ENCODE measurements around the gene PKM. TPM values are rescaled to one million over a fixed set of nuclear protein-coding genes. Genes with fewer than 3 reads are reported as not detected.

Gene PKM
- total RNA-seq, 1 experiment from 2014 or later: 1,026 TPM

- Histone ChIP-seq H4K5ac (ENCODE audit: insufficient read length, low read depth, low read length) (no peak overlapping the region), H3K4me2 (ENCODE audit: insufficient read depth, insufficient read length, low read length) (no peak overlapping the region), H2AFZ (ENCODE audit: low read length) (no peak overlapping the region), H2BK12ac (ENCODE audit: insufficient read length, low read depth, low read length) (no peak overlapping the region), H2BK20ac (ENCODE audit: low read depth, low read length, poor library complexity, severe bottlenecking) (no peak overlapping the region), H4K8ac (replicated peaks; ENCODE audit: insufficient read length, low read depth, low read length) (no peak overlapping the region), H3K9ac (ENCODE audit: extremely low read depth, insufficient read length, low read length) (no peak overlapping the region), H2BK15ac (ENCODE audit: low read depth, low read length) (no peak overlapping the region), H3K4me1 (ENCODE audit: insufficient read depth, low read length) (no peaks in the 10 kb centered on the region), H3K18ac (ENCODE audit: insufficient read length, low read depth, low read length) (no peak overlapping the region), H2BK5ac (ENCODE audit: insufficient read length, low read length) (no peak overlapping the region), H3K56ac (ENCODE audit: insufficient read length, low read depth, low read length) (no peak overlapping the region), H4K91ac (ENCODE audit: insufficient read length, low read depth, low read length) (no peak overlapping the region), H4K20me1 (ENCODE audit: control insufficient read depth, insufficient read depth, insufficient read length) (no peaks in the 10 kb centered on the region), H3T11ph (ENCODE audit: low read length) (no peak overlapping the region), H2AK5ac (ENCODE audit: insufficient read length, low read length) (no peak overlapping the region), H3K14ac (ENCODE audit: insufficient read depth, low read length) (no peak overlapping the region), H3K4ac (ENCODE audit: low read depth, low read length) (no peak overlapping the region), H3K23me2 (ENCODE audit: insufficient read length, low read depth, low read length, poor library complexity, severe bottlenecking) (no peaks in the 10 kb centered on the region), H3K9me3 (ENCODE audit: control insufficient read depth, low read depth, low read length) (no peaks in the 10 kb centered on the region), H3K79me2 (ENCODE audit: insufficient read depth, low read length) (peaks cover 6% of the 10 kb centered on the region), H3K23ac (ENCODE audit: insufficient read length, low read depth, low read length) (no peak overlapping the region), H3K27me3 (ENCODE audit: insufficient read depth, low read length) (no peaks in the 10 kb centered on the region), H3K79me1 (ENCODE audit: insufficient read depth, low read depth, low read length, poor library complexity, severe bottlenecking) (peaks cover 12% of the 10 kb centered on the region), H3K27ac (ENCODE audit: insufficient read length, low read depth, low read length) (no peak overlapping the region), H2BK120ac (ENCODE audit: low read depth, low read length, poor library complexity, severe bottlenecking) (no peak overlapping the region)
- no peak for DNase-seq
- Mint-ChIP-seq H3K4me3 (no peak overlapping the region), H3K4me1 (peaks cover 1 to 7% of the 10 kb centered on the region in 2 experiments; a peak in 3 of 4 replicates), H3K27ac (no peak overlapping the region), H3K36me3 (ENCODE audit: insufficient read depth in 1 of 3, low read depth in 3 of 3) (peaks cover 45 to 96% (median 95%) of the 10 kb centered on the region in 3 experiments; a peak in 6 of 7 replicates), H3K9me3 (no peaks in the 10 kb centered on the region), H3K27me3 (ENCODE audit: low read depth) (no peaks in the 10 kb centered on the region)
- TF ChIP-seq CTCF (conservative IDR thresholded peaks at IDR 0.05): no peak
- no CpG with 5 or more reads among the region's 1 CpG for WGBS (ENCODE audit: extremely low coverage, insufficient read length, low lambda C conversion rate)
Observed at GRCh38 chr15:72216079-72216478, 14.9 kb downstream of the PKM start.
